ENCODE data around the gene FLCN.

Gene FLCN

DNA sequence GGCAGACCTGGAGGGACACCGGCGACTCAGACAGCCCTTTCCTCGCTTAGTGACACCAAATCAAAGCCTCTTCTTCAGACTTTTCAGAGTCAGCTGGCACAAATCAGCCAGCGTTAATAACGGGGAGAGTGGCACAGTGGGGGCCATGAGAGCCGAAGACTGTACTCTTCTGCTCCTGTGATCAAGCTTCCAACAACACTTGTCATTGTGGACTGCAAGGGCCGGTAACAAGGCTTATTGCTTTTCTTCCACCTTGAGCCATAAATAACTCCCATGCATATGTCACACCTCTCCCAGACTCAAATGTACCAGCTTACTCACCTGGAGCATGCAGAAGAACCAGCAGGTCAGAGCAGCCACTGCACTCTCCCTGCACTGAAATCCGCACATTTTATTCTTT is 12.8 kb downstream of the FLCN start:
- TF ChIP-seq, protein P1, sequence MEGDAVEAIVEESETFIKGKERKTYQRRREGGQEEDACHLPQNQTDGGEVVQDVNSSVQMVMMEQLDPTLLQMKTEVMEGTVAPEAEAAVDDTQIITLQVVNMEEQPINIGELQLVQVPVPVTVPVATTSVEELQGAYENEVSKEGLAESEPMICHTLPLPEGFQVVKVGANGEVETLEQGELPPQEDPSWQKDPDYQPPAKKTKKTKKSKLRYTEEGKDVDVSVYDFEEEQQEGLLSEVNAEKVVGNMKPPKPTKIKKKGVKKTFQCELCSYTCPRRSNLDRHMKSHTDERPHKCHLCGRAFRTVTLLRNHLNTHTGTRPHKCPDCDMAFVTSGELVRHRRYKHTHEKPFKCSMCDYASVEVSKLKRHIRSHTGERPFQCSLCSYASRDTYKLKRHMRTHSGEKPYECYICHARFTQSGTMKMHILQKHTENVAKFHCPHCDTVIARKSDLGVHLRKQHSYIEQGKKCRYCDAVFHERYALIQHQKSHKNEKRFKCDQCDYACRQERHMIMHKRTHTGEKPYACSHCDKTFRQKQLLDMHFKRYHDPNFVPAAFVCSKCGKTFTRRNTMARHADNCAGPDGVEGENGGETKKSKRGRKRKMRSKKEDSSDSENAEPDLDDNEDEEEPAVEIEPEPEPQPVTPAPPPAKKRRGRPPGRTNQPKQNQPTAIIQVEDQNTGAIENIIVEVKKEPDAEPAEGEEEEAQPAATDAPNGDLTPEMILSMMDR (IDR thresholded peaks at IDR 0.05; ENCODE audit: insufficient read depth, low read length, poor library complexity, severe bottlenecking) = no peak
- TF ChIP-seq EZH2phosphoT487 (conservative IDR thresholded peaks at IDR 0.05; ENCODE audit: low read length) = no peak
- H3F3A ChIP-seq (ENCODE audit: insufficient read depth) = no peaks in the 10 kb centered on the region
- no peaks in the 10 kb centered on the region for H3K9me3 ChIP-seq (ENCODE audit: insufficient read depth, low read length)
- H3K9ac ChIP-seq (ENCODE audit: low read length) = no peak overlapping the region
- no peak overlapping the region for H3K4me3 ChIP-seq (ENCODE audit: insufficient read depth, low read length, poor library complexity, severe bottlenecking)
- no peaks in the 10 kb centered on the region for H3K9me2 ChIP-seq (replicated peaks; ENCODE audit: insufficient read depth, low read length)
- H3K79me2 ChIP-seq (ENCODE audit: insufficient read depth, low read length) = no peaks in the 10 kb centered on the region
- no peaks in the 10 kb centered on the region for H4K20me1 ChIP-seq (ENCODE audit: low read depth, low read length)
- no peaks in the 10 kb centered on the region for H3K27me3 ChIP-seq (ENCODE audit: low read length)
- H3K27ac ChIP-seq (ENCODE audit: low read depth, low read length) = no peak overlapping the region
- no peaks in the 10 kb centered on the region; the same call in 1 of the 2 replicates for H3K36me3 ChIP-seq (ENCODE audit: low read length)
- no peak overlapping the region for H2AFZ ChIP-seq (ENCODE audit: low read depth, low read length, severe bottlenecking)
- no peak overlapping the region for H3K4me2 ChIP-seq (ENCODE audit: low read depth, low read length, poor library complexity, severe bottlenecking)

DNA sequence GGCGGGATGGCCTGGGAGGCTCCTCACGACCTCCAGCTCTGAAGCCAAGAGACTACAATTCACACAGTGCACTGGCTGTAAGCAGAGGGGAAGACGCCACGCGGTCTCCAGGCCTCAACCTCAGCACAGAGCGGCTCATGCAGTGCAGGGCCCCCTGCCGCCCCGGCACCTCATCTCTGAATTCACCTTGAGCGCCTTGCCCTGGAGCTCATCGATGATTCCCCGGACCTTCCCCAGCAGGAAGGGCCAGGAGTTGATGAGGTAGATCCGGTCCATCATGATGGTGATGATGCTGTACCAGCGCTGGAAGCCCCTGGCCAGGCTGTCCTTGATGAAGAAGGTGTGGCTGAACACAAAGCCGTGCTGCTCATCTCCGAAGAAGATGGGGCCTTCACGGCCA is 13.2 kb downstream of the FLCN start:
- Histone ChIP-seq H3K27me3 (ENCODE audit: low read length) (no peaks in the 10 kb centered on the region), H3K27ac (ENCODE audit: low read depth, low read length) (no peak overlapping the region), H2AFZ (ENCODE audit: low read depth, low read length, severe bottlenecking) (no peak overlapping the region), H3K9ac (ENCODE audit: low read length) (no peak overlapping the region), H4K20me1 (ENCODE audit: low read depth, low read length) (no peaks in the 10 kb centered on the region), H3F3A (ENCODE audit: insufficient read depth) (no peaks in the 10 kb centered on the region), H3K9me3 (ENCODE audit: insufficient read depth, low read length) (no peaks in the 10 kb centered on the region), H3K36me3 (ENCODE audit: low read length) (no peaks in the 10 kb centered on the region; the same call in 1 of the 2 replicates), H3K4me3 (ENCODE audit: insufficient read depth, low read length, poor library complexity, severe bottlenecking) (no peak overlapping the region), H3K79me2 (ENCODE audit: insufficient read depth, low read length) (no peaks in the 10 kb centered on the region), H3K9me2 (replicated peaks; ENCODE audit: insufficient read depth, low read length) (no peaks in the 10 kb centered on the region), H3K4me2 (ENCODE audit: low read depth, low read length, poor library complexity, severe bottlenecking) (no peak overlapping the region)
- TF ChIP-seq, protein P1 (IDR thresholded peaks at IDR 0.05; ENCODE audit: insufficient read depth, low read length, poor library complexity, severe bottlenecking) = no peak
- no peak for TF ChIP-seq EZH2phosphoT487 (conservative IDR thresholded peaks at IDR 0.05; ENCODE audit: low read length)

- Histone ChIP-seq H3K27ac (ENCODE audit: low read depth, low read length) (no peak overlapping the region), H3K4me3 (ENCODE audit: insufficient read depth, low read length, poor library complexity, severe bottlenecking) (no peak overlapping the region), H2AFZ (ENCODE audit: low read depth, low read length, severe bottlenecking) (no peak overlapping the region), H3K9me2 (replicated peaks; ENCODE audit: insufficient read depth, low read length) (no peaks in the 10 kb centered on the region), H3K36me3 (ENCODE audit: low read length) (no peaks in the 10 kb centered on the region; the same call in 1 of the 2 replicates), H3K79me2 (ENCODE audit: insufficient read depth, low read length) (no peaks in the 10 kb centered on the region), H3K27me3 (ENCODE audit: low read length) (no peaks in the 10 kb centered on the region), H3K9ac (ENCODE audit: low read length) (no peak overlapping the region), H3K4me2 (ENCODE audit: low read depth, low read length, poor library complexity, severe bottlenecking) (no peak overlapping the region), H3F3A (ENCODE audit: insufficient read depth) (no peaks in the 10 kb centered on the region), H4K20me1 (ENCODE audit: low read depth, low read length) (no peaks in the 10 kb centered on the region), H3K9me3 (ENCODE audit: insufficient read depth, low read length) (no peaks in the 10 kb centered on the region)
- TF ChIP-seq EZH2phosphoT487 (conservative IDR thresholded peaks at IDR 0.05; ENCODE audit: low read length) = no peak
- TF ChIP-seq, protein P1 (IDR thresholded peaks at IDR 0.05; ENCODE audit: insufficient read depth, low read length, poor library complexity, severe bottlenecking) = no peak
Observed at GRCh38 chr17:17221329-17221728, 15.6 kb downstream of the FLCN start.
